Iris pigment epithelial cell (primary cell): ENCODE data around the gene CLEC9A.

ENCODE experiments used
- DNase-seq: peaks from one replicate; pipeline ENCODE4 v3.0.0-alpha.2; 2011; ENCODE audit warnings: low read depth

CLEC9A gene

GRCh38 chr12:10067264-10067663, 36.8 kb downstream of the CLEC9A start:
- no peak for DNase-seq

- no peak for DNase-seq
These were observed 37.5 kb downstream of the CLEC9A start for GRCh38 chr12:10067942-10068341.

GRCh38 chr12:10068644-10069043, 38.2 kb downstream of the CLEC9A start:
- DNase-seq, result no peak

GRCh38 chr12:10069099-10069498, 38.6 kb downstream of the CLEC9A start:
- peak; percentile 1 for DNase-seq

GRCh38 chr12:10069976-10070375, 39.5 kb downstream of the CLEC9A start:
- DNase-seq, result no peak

GRCh38 chr12:10070380-10070779, 39.9 kb downstream of the CLEC9A start:
- no peak for DNase-seq

- no peak for DNase-seq
These were observed 41.6 kb downstream of the CLEC9A start for GRCh38 chr12:10072131-10072530.

DNA sequence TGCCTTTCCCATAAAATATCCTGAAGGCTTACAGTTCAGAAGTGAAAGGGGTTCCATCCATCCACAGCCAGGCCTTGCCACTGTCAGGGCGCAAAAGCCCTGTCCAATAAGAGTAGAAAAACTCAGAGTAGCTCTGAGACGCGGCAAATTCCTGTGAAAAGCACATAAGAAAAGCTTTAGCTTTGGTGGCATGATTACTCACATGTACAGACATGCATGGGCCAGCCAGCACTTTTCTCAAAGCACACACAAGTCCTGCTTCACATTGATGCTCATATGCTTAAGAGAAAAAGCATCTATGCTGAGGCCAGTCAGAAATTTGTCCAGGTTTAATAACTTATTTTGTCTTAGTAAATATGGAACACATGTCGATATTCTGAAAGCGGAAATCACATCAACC, 42.8 kb downstream of the CLEC9A start:
- no peak for DNase-seq

DNA sequence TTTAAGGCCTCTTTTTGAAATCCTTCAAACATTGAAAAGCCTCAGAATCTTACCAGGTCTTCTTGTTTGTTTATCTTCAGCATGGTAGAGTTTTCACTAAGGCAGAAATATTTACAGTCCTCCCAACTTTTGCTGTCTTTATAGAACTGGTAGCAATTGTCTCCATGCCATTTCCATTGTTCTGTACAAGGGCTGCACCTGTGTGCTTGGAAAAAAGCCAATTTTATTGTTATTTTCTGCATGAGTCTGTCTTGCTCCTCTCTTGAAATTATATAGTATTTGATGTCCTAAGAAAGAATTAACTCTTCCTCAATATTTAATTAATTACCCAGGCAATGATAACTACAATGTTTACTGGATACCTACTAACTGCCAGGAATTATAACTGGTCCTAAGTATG, 45.0 kb downstream of the CLEC9A start:
- no peak for DNase-seq

- no peak for DNase-seq
These were observed 51.8 kb downstream of the CLEC9A start for GRCh38 chr12:10082117-10082874.

DNA sequence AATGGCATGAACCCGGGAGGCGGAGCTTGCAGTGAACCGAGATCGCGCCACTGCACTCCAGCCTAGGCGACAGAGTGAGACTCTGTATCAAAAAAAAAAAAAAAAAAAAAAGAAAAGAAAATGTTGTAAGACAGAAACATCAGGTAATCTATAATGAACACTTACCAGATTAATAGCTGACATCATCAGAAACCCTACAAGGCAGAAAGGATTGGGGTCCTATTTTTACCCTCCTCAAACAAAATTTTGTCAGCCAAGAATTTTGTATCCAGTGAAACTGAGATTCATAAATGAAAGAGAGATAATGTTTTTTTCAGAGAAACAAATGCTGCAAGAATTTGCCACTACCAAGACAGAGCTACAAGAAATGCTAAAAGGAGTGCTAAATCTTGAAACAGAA, 54.3 kb downstream of the CLEC9A start:
- no peak for DNase-seq

GRCh38 chr12:10086387-10086786, 55.9 kb downstream of the CLEC9A start:
- no peak for DNase-seq

GRCh38 chr12:10088031-10088430, 57.5 kb downstream of the CLEC9A start:
- DNase-seq, result no peak

GRCh38 chr12:10088955-10089900, 58.7 kb downstream of the CLEC9A start:
- no peak for DNase-seq

GRCh38 chr12:10094646-10095395, 64.3 kb downstream of the CLEC9A start:
- DNase-seq, result no peak

DNA sequence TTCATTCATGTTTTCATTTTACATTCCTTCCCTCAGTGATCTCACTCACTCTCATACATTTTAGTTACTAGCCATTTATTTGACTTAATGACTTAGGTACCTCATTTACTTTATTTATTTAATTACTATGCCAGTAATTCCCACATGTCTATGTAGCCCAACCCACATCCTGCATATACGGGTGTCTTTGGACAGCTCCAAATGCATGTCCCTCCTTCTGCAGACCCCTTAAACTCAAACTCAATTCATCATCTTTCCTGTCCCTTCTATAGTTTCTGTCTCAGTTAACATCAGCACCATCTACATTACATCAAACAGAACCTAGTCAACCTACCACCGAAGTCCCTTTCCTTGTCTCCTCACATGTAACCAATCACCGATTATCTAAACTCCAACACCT, 65.5 kb downstream of the CLEC9A start:
- DNase-seq, result no peak

DNA sequence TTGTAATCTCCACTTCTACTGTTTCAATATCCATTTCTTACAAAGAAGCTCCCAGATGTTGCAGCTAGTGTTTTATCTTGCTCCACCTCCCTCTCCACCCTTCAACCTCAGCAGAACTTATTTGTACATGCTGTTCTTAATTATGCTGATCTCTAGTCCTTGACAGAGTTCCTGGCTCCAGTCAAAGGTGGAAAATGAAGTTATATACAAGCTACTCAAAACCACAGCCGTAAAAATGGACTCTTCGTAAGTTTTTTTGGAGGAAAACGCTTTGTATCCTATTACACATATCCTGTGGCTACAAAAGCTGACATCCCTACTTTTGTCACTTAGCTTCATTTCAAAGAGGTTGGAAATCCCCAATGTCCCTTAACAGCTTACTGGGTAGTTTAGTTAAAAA, 67.0 kb downstream of the CLEC9A start:
- no peak for DNase-seq

- no peak for DNase-seq
These were observed 68.3 kb downstream of the CLEC9A start, which contains the start of gene CLEC1A for GRCh38 chr12:10098791-10099190. Gene CLEC1A (minus strand): TSS chr12:10098985. CDS start chr12:10098922, 63 bp downstream.

GRCh38 chr12:10101042-10101579, 70.6 kb downstream of the CLEC9A start:
- no peak for DNase-seq

DNA sequence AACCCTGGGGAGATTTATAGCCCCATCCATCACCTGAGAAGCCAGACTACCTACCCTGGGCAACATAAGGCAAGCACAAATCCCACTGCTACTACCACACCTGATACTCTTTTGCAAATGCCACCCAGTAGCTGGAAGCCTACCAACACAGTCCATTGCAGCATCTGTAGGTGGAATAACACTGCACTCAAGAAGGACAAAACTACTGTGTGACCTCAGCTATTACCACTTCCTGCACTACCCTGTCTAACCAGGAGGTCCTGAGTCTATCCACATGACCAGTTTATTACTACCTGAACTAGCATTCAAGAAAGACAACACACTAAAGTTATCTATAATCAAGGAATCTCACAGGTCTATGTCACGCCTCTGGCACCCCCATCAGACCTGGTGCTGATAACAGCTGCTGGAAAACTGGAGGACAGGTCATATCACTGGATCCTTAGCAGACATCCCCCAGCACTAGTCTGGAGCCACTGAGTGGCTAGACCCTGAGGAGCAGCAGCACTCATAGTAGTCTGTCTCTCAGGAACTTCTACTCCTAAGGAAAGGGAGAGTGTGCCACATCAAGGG, 71.3 kb downstream of the CLEC9A start:
- DNase-seq, result no peak

DNA sequence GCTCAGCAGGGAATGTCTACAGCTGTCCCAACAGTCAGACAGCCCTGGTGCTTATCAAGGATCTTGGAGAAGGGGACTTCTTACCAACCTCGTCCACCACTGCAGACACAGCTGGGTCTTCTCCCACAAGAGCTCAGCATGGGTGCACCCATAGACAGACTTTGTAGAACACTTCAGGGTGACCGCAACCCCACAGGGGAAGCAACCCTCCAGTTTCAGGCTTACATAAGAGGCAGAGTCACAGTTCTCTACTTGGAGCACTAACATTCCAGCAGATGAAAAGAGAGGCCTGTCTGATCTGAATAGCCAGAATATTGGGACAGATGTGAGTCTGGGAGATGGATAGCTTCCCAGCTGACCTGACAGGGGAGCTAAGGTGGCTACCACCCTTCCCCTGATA, 71.8 kb downstream of the CLEC9A start:
- no peak for DNase-seq
